Measurements from ENCODE around the gene RTN1.

DNA sequence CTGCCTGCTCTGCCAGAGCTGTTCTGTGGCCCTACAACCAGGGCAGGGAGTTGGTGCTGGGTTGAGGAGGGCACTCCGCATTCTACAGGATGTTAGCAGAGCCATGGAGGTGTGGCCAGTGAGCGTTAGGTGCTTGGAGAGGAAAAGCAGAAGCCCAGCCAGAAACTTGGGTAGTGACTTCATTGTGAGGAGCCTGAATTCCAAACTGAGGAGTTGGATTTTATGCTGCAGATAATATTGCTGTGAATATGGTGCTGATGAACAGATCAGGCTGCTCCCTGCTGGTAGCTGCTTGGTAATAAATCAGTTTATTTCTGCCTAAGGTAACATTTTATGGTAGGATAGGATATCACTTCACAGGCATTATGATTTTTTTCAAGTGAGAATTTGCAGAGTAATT is 286.8 kb downstream of the RTN1 start:
- TF ChIP-seq CTCF (IDR thresholded peaks at IDR 0.05; ENCODE audit: low read length): no peak
- TF ChIP-seq EZH2 (optimal IDR thresholded peaks at IDR 0.05; ENCODE audit: low read depth, low read length): no peak

Data from MM.1S (cell line).